ENCODE measurements around the gene CPLX3. TPM values are rescaled to one million over a fixed set of nuclear protein-coding genes. Genes with fewer than 3 reads are reported as not detected.

The CPLX3 gene
- total and polyA plus RNA-seq, 2 donors (not counting 3 experiments of a cell fraction or from before 2014, with no cell fraction given), result not detected

GRCh38 chr15:74838137-74838516 is 11.7 kb downstream of the CPLX3 start:
- dilution Hi-C loops (cut with MboI; ENCODE audit: extremely low pct_ligation_motif_present, low sequenced_read_pairs), result no loop called here
- H2AFZ ChIP-seq (ENCODE audit: low read depth, low read length), result no peak overlapping the region
- no peak for DNase-seq (ENCODE audit: low read depth, low spot score)
- H3K27ac ChIP-seq (ENCODE audit: insufficient read depth, low read depth, low read length), result no peak overlapping the region
- no peak for TF ChIP-seq POLR2AphosphoS5 (IDR thresholded peaks at IDR 0.05; ENCODE audit: insufficient read depth, low read depth, low read length)
- no peak for TF ChIP-seq MAX (IDR thresholded peaks at IDR 0.05; ENCODE audit: insufficient read depth, insufficient read length)
- TF ChIP-seq GATA2 (IDR thresholded peaks at IDR 0.05; ENCODE audit: insufficient read depth, insufficient read length, low read depth, low read length), result no peak
- TF ChIP-seq FOS (IDR thresholded peaks at IDR 0.05; ENCODE audit: borderline replicate concordance, insufficient read depth, low read length), result no peak
- TF ChIP-seq EZH2 (IDR thresholded peaks at IDR 0.05; ENCODE audit: borderline replicate concordance, low read depth, low read length, severe bottlenecking), result no peak
- CTCF ChIA-PET, result interaction anchor here (0.6 to 1.5 kb wide), 3 partner anchors 63 to 113 kb away, joined by 3 to 5 read pairs (median 4); no protein-coding TSS in a partner anchor
- FAIRE-seq, result no peak
- H3K4me3 ChIP-seq (replicated peaks in 1 of 3; ENCODE audit: insufficient read depth in 1 of 3, low read depth in 1 of 3, low read length in 3 of 3), result no peak overlapping the region
- no peak overlapping the region for H3K4me2 ChIP-seq (ENCODE audit: insufficient read depth, low read length)
- H4K20me1 ChIP-seq (replicated peaks; ENCODE audit: control insufficient read depth, extremely low read depth, insufficient read depth, low read length), result no peaks in the 10 kb centered on the region
- H3K9me1 ChIP-seq (replicated peaks; ENCODE audit: control insufficient read depth, extremely low read depth, insufficient read depth, low read length), result no peaks in the 10 kb centered on the region
- H3K9me3 ChIP-seq (replicated peaks; ENCODE audit: control insufficient read depth, insufficient read depth, low read length), result no peaks in the 10 kb centered on the region
- POLR2A ChIA-PET, result no interaction called here
- no peaks in the 10 kb centered on the region for H3K27me3 ChIP-seq (ENCODE audit: control insufficient read depth in 2 of 2, insufficient read depth in 2 of 2, low read length in 2 of 2)
- H3K36me3 ChIP-seq (ENCODE audit: control insufficient read depth in 2 of 2, extremely low read depth in 1 of 2, insufficient read depth in 2 of 2, low read length in 2 of 2), result peaks cover 0 to 8% of the 10 kb centered on the region in 2 experiments
- H3K79me2 ChIP-seq (ENCODE audit: control insufficient read depth, insufficient read depth, low read length), result peaks cover 2% of the 10 kb centered on the region
- H3K9ac ChIP-seq (replicated peaks; ENCODE audit: extremely low read depth, insufficient read depth, low read length), result no peak overlapping the region
- H3K4me1 ChIP-seq (ENCODE audit: control insufficient read depth, extremely low read depth, insufficient read depth, low read length), result peaks cover 3% of the 10 kb centered on the region
- no TSS peak for BruUV-seq (replicated peaks)
- intact Hi-C loops (cut with micrococcal nuclease), result no loop called here

- ChIA-PET CTCF (interaction anchor here (1.2 to 1.5 kb wide), 2 partner anchors 63 to 112 kb away, joined by 3 to 5 read pairs; no protein-coding TSS in a partner anchor), POLR2A (no interaction called here)
- dilution Hi-C loops (cut with MboI; ENCODE audit: extremely low pct_ligation_motif_present, low sequenced_read_pairs) (no loop called here), intact Hi-C loops (cut with micrococcal nuclease) (no loop called here)
- Histone ChIP-seq H3K4me2 (ENCODE audit: insufficient read depth, low read length) (no peak overlapping the region), H3K4me3 (replicated peaks in 1 of 3; ENCODE audit: insufficient read depth in 1 of 3, low read depth in 1 of 3, low read length in 3 of 3) (no peak overlapping the region), H3K9me3 (replicated peaks; ENCODE audit: control insufficient read depth, insufficient read depth, low read length) (no peaks in the 10 kb centered on the region), H3K36me3 (ENCODE audit: control insufficient read depth in 2 of 2, extremely low read depth in 1 of 2, insufficient read depth in 2 of 2, low read length in 2 of 2) (peaks cover 0 to 8% of the 10 kb centered on the region in 2 experiments), H3K9ac (replicated peaks; ENCODE audit: extremely low read depth, insufficient read depth, low read length) (no peak overlapping the region), H3K27me3 (ENCODE audit: control insufficient read depth in 2 of 2, insufficient read depth in 2 of 2, low read length in 2 of 2) (no peaks in the 10 kb centered on the region), H3K79me2 (ENCODE audit: control insufficient read depth, insufficient read depth, low read length) (peaks cover 2% of the 10 kb centered on the region), H3K9me1 (replicated peaks; ENCODE audit: control insufficient read depth, extremely low read depth, insufficient read depth, low read length) (no peaks in the 10 kb centered on the region), H3K4me1 (ENCODE audit: control insufficient read depth, extremely low read depth, insufficient read depth, low read length) (peaks cover 10% of the 10 kb centered on the region), H3K27ac (ENCODE audit: insufficient read depth, low read depth, low read length) (no peak overlapping the region), H4K20me1 (replicated peaks; ENCODE audit: control insufficient read depth, extremely low read depth, insufficient read depth, low read length) (no peaks in the 10 kb centered on the region), H2AFZ (ENCODE audit: low read depth, low read length) (no peak overlapping the region)
- no peak for TF ChIP-seq FOS (IDR thresholded peaks at IDR 0.05; ENCODE audit: borderline replicate concordance, insufficient read depth, low read length)
- TF ChIP-seq MYC (IDR thresholded peaks at IDR 0.05; ENCODE audit: low read depth, low read length), result no peak
- TF ChIP-seq POLR2A (IDR thresholded peaks at IDR 0.05; ENCODE audit: low read depth, low read length), result no peak
- no peak for TF ChIP-seq MAX (IDR thresholded peaks at IDR 0.05; ENCODE audit: insufficient read depth, insufficient read length)
- TF ChIP-seq GATA2 (IDR thresholded peaks at IDR 0.05; ENCODE audit: insufficient read depth, insufficient read length, low read depth, low read length), result no peak
- TF ChIP-seq POLR2AphosphoS5 (IDR thresholded peaks at IDR 0.05; ENCODE audit: insufficient read depth, low read depth, low read length), result no peak
- TF ChIP-seq CTCF (IDR thresholded peaks at IDR 0.05; ENCODE audit: extremely low read depth in 1 of 2, insufficient read depth in 1 of 2, low read depth in 1 of 2, low read length in 2 of 2), result no peak
- TF ChIP-seq EZH2 (IDR thresholded peaks at IDR 0.05; ENCODE audit: borderline replicate concordance, low read depth, low read length, severe bottlenecking), result no peak
- no peak for TF ChIP-seq JUN (IDR thresholded peaks at IDR 0.05; ENCODE audit: borderline replicate concordance, insufficient read depth, insufficient read length, low read depth)
- FAIRE-seq, result no peak
- BruUV-seq (replicated peaks), result no TSS peak
- DNase-seq (ENCODE audit: low read depth, low spot score), result no peak
Observed at GRCh38 chr15:74838746-74839525, 12.5 kb downstream of the CPLX3 start.

Measured in endothelial cell of umbilical vein (primary cell).